GM23338 (cell line): ENCODE data around the gene CACNG8. TPM values are rescaled to one million over a fixed set of nuclear protein-coding genes. Genes with fewer than 3 reads are reported as not detected.

ENCODE experiments used
- ATAC-seq: fragments of 200-7000 bp; cut with Tn5 transposase; 3 replicates; pipeline ENCODE4 v1.9.1; 2020
- DNase-seq: peaks from one replicate; pipeline ENCODE4 v3.0.0-alpha.2; 2015; ENCODE audit warnings: low spot score
- H2AFZ ChIP-seq: fragments of 200-600 bp; sonication (generic); 2 replicates; pipeline ENCODE4 v1.8.0; 2016; ENCODE audit warnings: antibody characterized with exemption, mild to moderate bottlenecking, moderate library complexity
- H3F3A ChIP-seq: fragments of 200-600 bp; sonication (generic); replicated peaks from 2 replicates; pipeline ENCODE4 v1.8.0; 2017; ENCODE audit warnings: antibody characterized with exemption, mixed run types, low read depth
- H3K27ac ChIP-seq: fragments of 200-600 bp; sonication (generic); 2 replicates; pipeline ENCODE4 v1.6.1; 2016; ENCODE audit warnings: low read depth
- H3K27me3 ChIP-seq: fragments of 200-600 bp; sonication (generic); 2 replicates; pipeline ENCODE4 v1.8.0; 2016; ENCODE audit warnings: mild to moderate bottlenecking, mixed run types, moderate library complexity; ENCODE audit not compliant: insufficient read depth
- H3K36me3 ChIP-seq: fragments of 200-600 bp; sonication (generic); 2 replicates; pipeline ENCODE4 v1.8.0; 2016; ENCODE audit warnings: mild to moderate bottlenecking; ENCODE audit not compliant: insufficient read depth
- H3K4me1 ChIP-seq: fragments of 200-600 bp; sonication (generic); 2 replicates; pipeline ENCODE4 v1.8.0; 2016; ENCODE audit warnings: mild to moderate bottlenecking, moderate library complexity; ENCODE audit not compliant: insufficient read depth
- H3K4me2 ChIP-seq: fragments of 200-600 bp; sonication (generic); 2 replicates; pipeline ENCODE4 v1.7.1; 2017; ENCODE audit warnings: mixed run types
- H3K4me3 ChIP-seq: fragments of 200-600 bp; sonication (generic); 2 replicates; pipeline ENCODE4 v1.6.1; 2016; ENCODE audit warnings: mixed run types
- H3K79me2 ChIP-seq: fragments of 200-600 bp; sonication (generic); replicated peaks from 2 replicates; pipeline ENCODE4 v1.8.0; 2017; ENCODE audit warnings: mild to moderate bottlenecking; ENCODE audit not compliant: insufficient read depth
- H3K9me2 ChIP-seq: fragments of 200-600 bp; sonication (generic); 2 replicates; pipeline ENCODE4 v1.8.0; 2017; ENCODE audit not compliant: insufficient read depth
- H4K20me1 ChIP-seq: fragments of 200-600 bp; sonication (generic); replicated peaks from 2 replicates; pipeline ENCODE4 v1.8.0; 2017; ENCODE audit warnings: mild to moderate bottlenecking; ENCODE audit not compliant: insufficient read depth
- H3K27ac Mint-ChIP-seq: 2 replicates; pipeline ENCODE4 v1.8.0; 2020; ENCODE audit warnings: inconsistent platforms, mild to moderate bottlenecking, moderate library complexity, mixed read lengths
- H3K27me3 Mint-ChIP-seq: 3 replicates; pipeline ENCODE4 v1.8.0; 2022; ENCODE audit warnings: low read depth, mild to moderate bottlenecking, moderate library complexity, mixed read lengths, inconsistent platforms; ENCODE audit not compliant: insufficient read depth, poor library complexity
- H3K36me3 Mint-ChIP-seq: 3 replicates; pipeline ENCODE4 v1.8.0; 2021; ENCODE audit warnings: low read depth, mild to moderate bottlenecking, inconsistent platforms, moderate library complexity, mixed read lengths
- H3K4me1 Mint-ChIP-seq: 3 replicates; pipeline ENCODE4 v1.8.0; 2020; ENCODE audit warnings: mild to moderate bottlenecking, inconsistent platforms, mixed read lengths
- H3K4me3 Mint-ChIP-seq: 3 replicates; pipeline ENCODE4 v1.8.0; 2021; ENCODE audit warnings: moderate library complexity, mild to moderate bottlenecking, inconsistent platforms, mixed read lengths
- H3K9me3 Mint-ChIP-seq: 3 replicates; pipeline ENCODE4 v1.8.0; 2020; ENCODE audit warnings: moderate library complexity, mild to moderate bottlenecking, inconsistent platforms, mixed read lengths
- CREB1 ChIP-seq: fragments of 250-450 bp; sonication (Bioruptor Pico); IDR thresholded peaks from 2 replicates; pipeline ENCODE4 v1.5.0; 2020; ENCODE audit warnings: low read depth, mild to moderate bottlenecking, moderate library complexity
- EZH2 ChIP-seq: fragments of 200-600 bp; sonication (generic); IDR thresholded peaks from one replicate; pipeline ENCODE4 v1.8.0; 2017; ENCODE audit warnings: antibody characterized with exemption, mild to moderate bottlenecking, low read depth; ENCODE audit not compliant: unreplicated experiment
- EZH2phosphoT487 ChIP-seq: fragments of 200-600 bp; sonication (generic); IDR thresholded peaks from one replicate; pipeline ENCODE4 v1.8.1; 2018; ENCODE audit warnings: antibody characterized with exemption; ENCODE audit not compliant: unreplicated experiment
- POLR2AphosphoS5 ChIP-seq: IDR thresholded peaks from 2 replicates; pipeline ENCODE4 v1.6.1; 2016; ENCODE audit warnings: antibody characterized with exemption, low read depth
- REST ChIP-seq: IDR thresholded peaks from one replicate; pipeline ENCODE4 v1.6.1; 2018; ENCODE audit warnings: antibody characterized with exemption; ENCODE audit not compliant: unreplicated experiment
- ZNF114 ChIP-seq: fragments of 250-450 bp; sonication (Bioruptor Pico); IDR thresholded peaks from 2 replicates; pipeline ENCODE4 v1.5.0; 2020; ENCODE audit warnings: mild to moderate bottlenecking, moderate library complexity
- polyA plus RNA-seq: library from polyadenylated mRNA; unstranded; fragments of >200 nt; fragmentation: Nextera tagmentation; extraction: Ambion mirVana; gene quantifications from 2 replicates; pipeline ENCODE4 v1.2.1, GENCODE V29; 2016
- total RNA-seq: library from RNA; depleted of rRNA; stranded (reverse); fragments of >200 nt; shearing (Covaris generic); gene quantifications from 2 replicates; pipeline ENCODE4 v1.2.3, GENCODE V29; 2014
- TF ChIP-seq, protein P1 (sequence below): fragments of 250-450 bp; sonication (Bioruptor Pico); IDR thresholded peaks from 2 replicates; pipeline ENCODE4 v1.5.0; 2020; ENCODE audit warnings: mild to moderate bottlenecking, moderate library complexity
- TF ChIP-seq, protein P2 (sequence below), 2 experiments: fragments of 200-600 bp in 1 of 2; sonication (generic) in 1 of 2; conservative IDR thresholded peaks; 2 replicates each; pipeline versions ENCODE4 v1.5.1 to v1.6.1; 2016 to 2017; ENCODE audit warnings: antibody characterized with exemption in 2 of 2, low read depth in 2 of 2, mild to moderate bottlenecking in 2 of 2, moderate library complexity in 1 of 2

Gene CACNG8
- total and polyA plus RNA-seq, 2 experiments from 2014 or later = 2.2 to 3.9 TPM

GRCh38 chr19:54014920-54015560 lies 52.3 kb downstream of the CACNG8 start (continued):
- TF ChIP-seq, protein P1, sequence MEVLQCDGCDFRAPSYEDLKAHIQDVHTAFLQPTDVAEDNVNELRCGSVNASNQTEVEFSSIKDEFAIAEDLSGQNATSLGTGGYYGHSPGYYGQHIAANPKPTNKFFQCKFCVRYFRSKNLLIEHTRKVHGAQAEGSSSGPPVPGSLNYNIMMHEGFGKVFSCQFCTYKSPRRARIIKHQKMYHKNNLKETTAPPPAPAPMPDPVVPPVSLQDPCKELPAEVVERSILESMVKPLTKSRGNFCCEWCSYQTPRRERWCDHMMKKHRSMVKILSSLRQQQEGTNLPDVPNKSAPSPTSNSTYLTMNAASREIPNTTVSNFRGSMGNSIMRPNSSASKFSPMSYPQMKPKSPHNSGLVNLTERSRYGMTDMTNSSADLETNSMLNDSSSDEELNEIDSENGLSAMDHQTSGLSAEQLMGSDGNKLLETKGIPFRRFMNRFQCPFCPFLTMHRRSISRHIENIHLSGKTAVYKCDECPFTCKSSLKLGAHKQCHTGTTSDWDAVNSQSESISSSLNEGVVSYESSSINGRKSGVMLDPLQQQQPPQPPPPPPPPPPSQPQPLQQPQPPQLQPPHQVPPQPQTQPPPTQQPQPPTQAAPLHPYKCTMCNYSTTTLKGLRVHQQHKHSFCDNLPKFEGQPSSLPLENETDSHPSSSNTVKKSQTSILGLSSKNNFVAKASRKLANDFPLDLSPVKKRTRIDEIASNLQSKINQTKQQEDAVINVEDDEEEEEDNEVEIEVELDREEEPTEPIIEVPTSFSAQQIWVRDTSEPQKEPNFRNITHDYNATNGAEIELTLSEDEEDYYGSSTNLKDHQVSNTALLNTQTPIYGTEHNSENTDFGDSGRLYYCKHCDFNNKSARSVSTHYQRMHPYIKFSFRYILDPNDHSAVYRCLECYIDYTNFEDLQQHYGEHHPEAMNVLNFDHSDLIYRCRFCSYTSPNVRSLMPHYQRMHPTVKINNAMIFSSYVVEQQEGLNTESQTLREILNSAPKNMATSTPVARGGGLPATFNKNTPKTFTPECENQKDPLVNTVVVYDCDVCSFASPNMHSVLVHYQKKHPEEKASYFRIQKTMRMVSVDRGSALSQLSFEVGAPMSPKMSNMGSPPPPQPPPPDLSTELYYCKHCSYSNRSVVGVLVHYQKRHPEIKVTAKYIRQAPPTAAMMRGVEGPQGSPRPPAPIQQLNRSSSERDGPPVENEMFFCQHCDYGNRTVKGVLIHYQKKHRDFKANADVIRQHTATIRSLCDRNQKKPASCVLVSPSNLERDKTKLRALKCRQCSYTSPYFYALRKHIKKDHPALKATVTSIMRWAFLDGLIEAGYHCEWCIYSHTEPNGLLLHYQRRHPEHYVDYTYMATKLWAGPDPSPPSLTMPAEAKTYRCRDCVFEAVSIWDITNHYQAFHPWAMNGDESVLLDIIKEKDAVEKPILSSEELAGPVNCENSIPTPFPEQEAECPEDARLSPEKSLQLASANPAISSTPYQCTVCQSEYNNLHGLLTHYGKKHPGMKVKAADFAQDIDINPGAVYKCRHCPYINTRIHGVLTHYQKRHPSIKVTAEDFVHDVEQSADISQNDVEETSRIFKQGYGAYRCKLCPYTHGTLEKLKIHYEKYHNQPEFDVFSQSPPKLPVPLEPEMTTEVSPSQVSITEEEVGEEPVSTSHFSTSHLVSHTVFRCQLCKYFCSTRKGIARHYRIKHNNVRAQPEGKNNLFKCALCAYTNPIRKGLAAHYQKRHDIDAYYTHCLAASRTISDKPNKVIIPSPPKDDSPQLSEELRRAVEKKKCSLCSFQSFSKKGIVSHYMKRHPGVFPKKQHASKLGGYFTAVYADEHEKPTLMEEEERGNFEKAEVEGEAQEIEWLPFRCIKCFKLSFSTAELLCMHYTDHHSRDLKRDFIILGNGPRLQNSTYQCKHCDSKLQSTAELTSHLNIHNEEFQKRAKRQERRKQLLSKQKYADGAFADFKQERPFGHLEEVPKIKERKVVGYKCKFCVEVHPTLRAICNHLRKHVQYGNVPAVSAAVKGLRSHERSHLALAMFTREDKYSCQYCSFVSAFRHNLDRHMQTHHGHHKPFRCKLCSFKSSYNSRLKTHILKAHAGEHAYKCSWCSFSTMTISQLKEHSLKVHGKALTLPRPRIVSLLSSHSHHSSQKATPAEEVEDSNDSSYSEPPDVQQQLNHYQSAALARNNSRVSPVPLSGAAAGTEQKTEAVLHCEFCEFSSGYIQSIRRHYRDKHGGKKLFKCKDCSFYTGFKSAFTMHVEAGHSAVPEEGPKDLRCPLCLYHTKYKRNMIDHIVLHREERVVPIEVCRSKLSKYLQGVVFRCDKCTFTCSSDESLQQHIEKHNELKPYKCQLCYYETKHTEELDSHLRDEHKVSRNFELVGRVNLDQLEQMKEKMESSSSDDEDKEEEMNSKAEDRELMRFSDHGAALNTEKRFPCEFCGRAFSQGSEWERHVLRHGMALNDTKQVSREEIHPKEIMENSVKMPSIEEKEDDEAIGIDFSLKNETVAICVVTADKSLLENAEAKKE (CRISPR knock-in tag) = no peak
- no peak for TF ChIP-seq EZH2phosphoT487
- TF ChIP-seq EZH2 = no peak
- no peak for TF ChIP-seq POLR2AphosphoS5
- TF ChIP-seq, protein P2, sequence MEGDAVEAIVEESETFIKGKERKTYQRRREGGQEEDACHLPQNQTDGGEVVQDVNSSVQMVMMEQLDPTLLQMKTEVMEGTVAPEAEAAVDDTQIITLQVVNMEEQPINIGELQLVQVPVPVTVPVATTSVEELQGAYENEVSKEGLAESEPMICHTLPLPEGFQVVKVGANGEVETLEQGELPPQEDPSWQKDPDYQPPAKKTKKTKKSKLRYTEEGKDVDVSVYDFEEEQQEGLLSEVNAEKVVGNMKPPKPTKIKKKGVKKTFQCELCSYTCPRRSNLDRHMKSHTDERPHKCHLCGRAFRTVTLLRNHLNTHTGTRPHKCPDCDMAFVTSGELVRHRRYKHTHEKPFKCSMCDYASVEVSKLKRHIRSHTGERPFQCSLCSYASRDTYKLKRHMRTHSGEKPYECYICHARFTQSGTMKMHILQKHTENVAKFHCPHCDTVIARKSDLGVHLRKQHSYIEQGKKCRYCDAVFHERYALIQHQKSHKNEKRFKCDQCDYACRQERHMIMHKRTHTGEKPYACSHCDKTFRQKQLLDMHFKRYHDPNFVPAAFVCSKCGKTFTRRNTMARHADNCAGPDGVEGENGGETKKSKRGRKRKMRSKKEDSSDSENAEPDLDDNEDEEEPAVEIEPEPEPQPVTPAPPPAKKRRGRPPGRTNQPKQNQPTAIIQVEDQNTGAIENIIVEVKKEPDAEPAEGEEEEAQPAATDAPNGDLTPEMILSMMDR (conservative IDR thresholded peaks at IDR 0.05; ENCODE audit: low read depth in 2 of 2) = no peak

GRCh38 chr19:54017261-54017660 lies 54.5 kb downstream of the CACNG8 start:
- Mint-ChIP-seq H3K27me3 (peaks cover 18% of the 10 kb centered on the region), H3K27ac (no peak overlapping the region), H3K4me3 (no peak overlapping the region), H3K4me1 (peaks cover 13% of the 10 kb centered on the region), H3K9me3 (no peaks in the 10 kb centered on the region; the same call in 1 of the 3 replicates), H3K36me3 (no peaks in the 10 kb centered on the region; the same call in 2 of the 3 replicates)
- ATAC-seq (no peak), DNase-seq (peak; percentile 56)
- 0 out of 2 replicates have a peak, but pooled peaks cover 12% of the 10 kb centered on the region for H3F3A ChIP-seq
- no peak overlapping the region for H3K27ac ChIP-seq
- no peaks in the 10 kb centered on the region for H4K20me1 ChIP-seq
- peaks cover 6% of the 10 kb centered on the region for H3K4me1 ChIP-seq
- no peaks in the 10 kb centered on the region for H3K9me2 ChIP-seq
- H2AFZ ChIP-seq = no peak overlapping the region
- H3K79me2 ChIP-seq = no peaks in the 10 kb centered on the region
- H3K27me3 ChIP-seq = no peaks in the 10 kb centered on the region
- no peak overlapping the region for H3K4me3 ChIP-seq
- no peaks in the 10 kb centered on the region for H3K36me3 ChIP-seq
- H3K4me2 ChIP-seq = no peak overlapping the region
- TF ChIP-seq REST (no peak), ZNF114 (CRISPR knock-in tag) (no peak), CREB1 (CRISPR knock-in tag) (no peak), EZH2 (no peak)
- TF ChIP-seq, protein P2 (conservative IDR thresholded peaks at IDR 0.05; ENCODE audit: low read depth in 2 of 2) = no peak
